Superior temporal gyrus (tissue), 1 donor: ENCODE measurements around the gene MMP26.
"Not testable (repeated sequence)": the region's sequence is repeated elsewhere in the genome, so short reads cannot be mapped to it uniquely, and the experiment has no call there.

Source experiments
- DNase-seq: peaks from one replicate; pipeline ENCODE4 v3.0.0-alpha.2; 2016; ENCODE audit errors: extremely low spot score

Gene MMP26

DNA sequence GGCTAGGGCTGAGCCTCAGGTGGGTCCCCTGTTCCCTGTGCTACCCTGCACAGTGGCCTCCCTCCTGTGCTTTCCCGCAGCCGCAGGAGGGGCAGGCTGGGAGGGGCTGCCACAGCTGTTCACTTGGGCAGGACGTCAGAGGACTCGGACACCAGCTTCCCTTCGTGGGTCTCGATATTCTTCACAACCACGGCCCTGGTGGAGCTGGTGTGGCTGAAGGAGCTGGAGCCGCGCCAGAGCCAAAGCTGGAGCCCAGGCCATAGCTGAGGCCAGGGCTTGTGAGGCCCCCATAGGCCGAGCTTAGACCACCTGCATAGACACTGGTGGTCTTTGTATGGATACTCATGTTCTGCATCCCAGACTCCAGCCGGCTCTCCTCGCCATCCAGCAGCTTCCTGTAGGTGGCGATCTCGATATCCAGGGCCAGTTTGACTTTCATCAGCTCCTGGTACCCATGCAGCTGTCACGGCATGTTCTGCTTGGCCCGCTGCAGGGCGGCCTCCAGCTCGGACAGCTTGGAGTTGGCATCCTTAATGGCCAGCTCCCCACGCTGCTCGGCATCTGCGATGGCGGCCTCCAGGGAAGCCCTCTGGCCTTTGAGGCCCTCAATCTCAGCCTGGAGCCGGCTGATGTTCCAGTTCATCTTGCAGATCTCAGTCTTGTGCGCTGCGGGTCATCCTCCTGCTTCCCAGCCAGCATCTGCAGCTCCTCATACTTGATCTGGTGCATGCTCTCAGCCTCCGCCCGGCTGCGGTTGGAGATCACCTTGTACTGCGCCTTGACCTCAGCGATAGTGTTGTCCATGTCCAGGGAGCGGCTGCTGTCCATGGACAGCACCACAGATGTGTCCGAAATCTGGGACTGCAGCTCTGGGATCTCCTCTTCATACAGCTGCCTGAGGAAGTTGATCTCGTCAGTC lies 18.3 kb downstream of the MMP26 start:
- DNase-seq: not testable (repeated sequence)

DNA sequence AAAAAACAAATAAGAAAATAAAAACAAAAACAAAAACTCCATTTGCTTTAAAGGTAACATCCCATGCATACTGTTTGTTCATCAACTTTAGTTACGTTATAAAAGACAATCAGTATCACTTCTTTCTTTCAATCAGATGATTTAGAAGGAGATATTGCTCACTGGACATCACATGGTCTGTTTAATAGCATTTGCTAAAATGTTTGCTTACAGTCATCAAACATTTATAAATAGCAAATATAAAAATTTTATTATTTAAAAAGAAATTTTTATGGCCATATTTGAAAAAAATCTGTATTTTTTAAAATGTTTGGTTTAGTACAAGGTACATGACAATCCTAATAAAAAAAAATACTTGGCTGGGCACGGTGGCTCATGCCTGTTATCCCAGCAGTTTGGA lies 22.6 kb downstream of the MMP26 start:
- no peak for DNase-seq

DNA sequence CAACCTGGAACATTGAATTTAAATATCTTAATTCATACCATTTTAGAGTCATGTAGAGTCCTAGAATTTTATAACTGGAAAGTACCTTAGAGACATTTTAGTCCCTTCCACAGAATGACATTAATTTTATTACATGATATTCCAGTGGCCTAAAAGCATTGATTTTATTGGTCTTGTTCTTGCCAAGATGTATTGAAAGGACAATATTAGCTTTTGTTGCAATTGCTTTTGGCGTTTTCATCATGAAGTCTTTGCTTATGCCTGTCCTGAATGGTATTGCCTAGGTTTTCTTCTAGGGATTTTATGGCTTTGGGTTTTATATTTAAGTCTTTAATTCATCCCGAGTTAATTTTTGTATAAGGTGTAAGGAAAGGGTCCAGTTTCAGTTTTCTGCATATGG lies 36.2 kb downstream of the MMP26 start:
- DNase-seq: no peak

DNA sequence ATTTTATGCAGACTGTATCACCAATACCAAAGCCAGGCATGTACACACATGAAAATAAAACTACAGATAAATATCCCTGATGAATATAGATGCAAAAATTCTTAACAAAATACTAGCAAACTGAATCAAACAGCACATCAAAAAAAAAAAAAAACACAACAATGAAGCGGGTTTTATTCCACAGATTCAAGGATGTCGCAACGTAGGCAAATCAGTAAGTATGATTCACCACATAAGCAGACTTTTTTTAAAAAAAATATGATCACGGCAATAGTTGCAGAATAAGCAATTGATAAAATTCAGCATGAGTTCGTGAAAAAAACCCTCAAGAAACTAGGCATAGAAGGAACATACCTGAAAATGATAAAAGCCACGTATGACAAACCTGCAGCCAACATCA lies 43.9 kb downstream of the MMP26 start:
- DNase-seq: no peak

DNA sequence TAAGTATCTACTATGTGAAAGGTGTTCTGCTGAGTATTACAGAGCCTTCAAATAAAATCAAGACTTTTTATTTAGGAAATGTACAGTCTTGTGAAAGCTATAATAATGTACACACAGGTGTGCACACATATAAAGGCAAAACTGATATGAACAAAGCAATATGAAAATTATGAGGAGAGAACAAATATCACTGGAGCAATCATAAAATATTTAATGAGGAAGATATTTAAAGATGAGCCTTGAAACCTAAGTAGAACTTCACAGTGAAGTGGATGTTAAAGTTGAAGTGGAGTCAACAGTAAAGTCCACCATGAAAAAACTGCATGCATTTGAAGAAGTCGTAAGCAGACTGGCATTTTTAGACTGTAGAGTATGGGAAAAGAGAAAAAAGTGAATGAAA lies 46.6 kb downstream of the MMP26 start:
- no peak for DNase-seq
